Activated gamma-delta T cell treated with anti-CD3 and anti-CD28 coated beads, Interleukin-2, amount 50 U/mL, for 16 hours (primary cell): ENCODE data around the gene ZNF593.

Experiments
- DNase-seq: peaks from one replicate; pipeline ENCODE4 v3.0.0-alpha.2; 2020; ENCODE audit warnings: low read depth

ZNF593 gene

GRCh38 chr1:26210147-26210870 lies 40.6 kb downstream of the ZNF593 start:
- no peak for DNase-seq

- DNase-seq = no peak
Measured at GRCh38 chr1:26212726-26213125, 43.0 kb downstream of the ZNF593 start.

GRCh38 chr1:26213335-26213905 lies 43.7 kb downstream of the ZNF593 start:
- no peak for DNase-seq

GRCh38 chr1:26215246-26215645 lies 45.5 kb downstream of the ZNF593 start:
- no peak for DNase-seq

- DNase-seq = no peak
Measured at GRCh38 chr1:26218906-26219494, 49.3 kb downstream of the ZNF593 start.
